Astrocyte of the spinal cord (primary cell): ENCODE data around the gene CLDN9.

Experiments
- DNase-seq: peaks from one replicate; pipeline ENCODE4 v3.0.0; 2011; ENCODE audit warnings: low read depth, low spot score
- H3K4me3 ChIP-seq: 2 replicates; pipeline ENCODE4 v1.5.1; 2011; ENCODE audit warnings: low read depth, mild to moderate bottlenecking, low read length, moderate library complexity
- in situ Hi-C: cut with HindIII; loops from 2 replicates; pipeline ENCODE4 v1.10.0; 2017; ENCODE audit warnings: low sequenced_read_pairs
- TF ChIP-seq, protein P1 (sequence below): IDR thresholded peaks from 2 replicates; pipeline ENCODE4 v1.5.1; 2012; ENCODE audit warnings: low read depth, mild to moderate bottlenecking, low read length, inconsistent platforms

Gene CLDN9

DNA sequence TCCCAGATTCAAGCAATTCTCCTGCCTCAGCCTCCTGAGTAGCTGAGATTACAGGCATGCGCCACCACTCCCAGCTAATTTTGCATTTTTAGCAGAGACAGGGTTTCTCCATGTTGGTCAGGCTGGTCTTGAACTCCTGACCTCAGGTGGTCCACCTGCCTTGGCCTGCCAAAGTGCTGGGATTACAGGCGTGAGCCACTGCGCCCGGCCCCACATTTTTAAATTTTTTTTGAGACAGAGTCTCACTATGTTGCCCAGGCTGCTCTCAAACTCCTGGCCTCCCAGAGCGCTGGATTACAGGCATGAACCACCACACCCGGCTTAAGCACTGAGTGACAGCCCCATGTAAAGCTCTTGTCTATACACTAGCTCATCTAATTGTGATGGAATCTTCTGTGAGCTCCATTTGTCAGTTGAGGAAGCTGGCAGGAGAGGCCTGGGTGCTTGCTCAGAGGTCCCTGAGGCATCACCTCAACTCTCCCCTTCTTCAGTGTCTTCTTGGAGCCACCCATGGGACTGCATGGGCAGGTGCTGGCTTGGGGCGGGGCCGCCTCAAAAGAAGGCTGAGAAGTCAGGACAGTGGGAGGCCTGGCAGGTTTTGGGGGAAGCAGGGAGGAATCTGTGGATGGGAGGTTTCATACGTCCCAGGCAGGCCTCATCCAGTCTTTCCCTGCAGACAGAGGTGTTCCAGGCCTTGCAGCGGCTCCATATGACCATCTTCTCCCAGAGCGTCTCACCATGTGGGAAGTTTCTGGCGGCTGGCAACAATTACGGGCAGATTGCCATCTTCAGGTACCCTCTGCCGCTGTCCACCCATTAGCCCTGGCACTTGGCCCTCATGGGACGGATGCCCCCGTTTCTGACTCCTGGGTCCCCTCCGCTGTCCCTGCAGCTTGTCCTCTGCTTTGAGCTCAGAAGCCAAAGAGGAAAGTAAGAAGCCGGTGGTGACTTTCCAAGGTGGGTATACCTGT is 12.6 kb downstream of the CLDN9 start:
- no peak overlapping the region for H3K4me3 ChIP-seq
- in situ Hi-C loops, result no loop called here
- no peak for DNase-seq
- TF ChIP-seq, protein P1, sequence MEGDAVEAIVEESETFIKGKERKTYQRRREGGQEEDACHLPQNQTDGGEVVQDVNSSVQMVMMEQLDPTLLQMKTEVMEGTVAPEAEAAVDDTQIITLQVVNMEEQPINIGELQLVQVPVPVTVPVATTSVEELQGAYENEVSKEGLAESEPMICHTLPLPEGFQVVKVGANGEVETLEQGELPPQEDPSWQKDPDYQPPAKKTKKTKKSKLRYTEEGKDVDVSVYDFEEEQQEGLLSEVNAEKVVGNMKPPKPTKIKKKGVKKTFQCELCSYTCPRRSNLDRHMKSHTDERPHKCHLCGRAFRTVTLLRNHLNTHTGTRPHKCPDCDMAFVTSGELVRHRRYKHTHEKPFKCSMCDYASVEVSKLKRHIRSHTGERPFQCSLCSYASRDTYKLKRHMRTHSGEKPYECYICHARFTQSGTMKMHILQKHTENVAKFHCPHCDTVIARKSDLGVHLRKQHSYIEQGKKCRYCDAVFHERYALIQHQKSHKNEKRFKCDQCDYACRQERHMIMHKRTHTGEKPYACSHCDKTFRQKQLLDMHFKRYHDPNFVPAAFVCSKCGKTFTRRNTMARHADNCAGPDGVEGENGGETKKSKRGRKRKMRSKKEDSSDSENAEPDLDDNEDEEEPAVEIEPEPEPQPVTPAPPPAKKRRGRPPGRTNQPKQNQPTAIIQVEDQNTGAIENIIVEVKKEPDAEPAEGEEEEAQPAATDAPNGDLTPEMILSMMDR, result no peak

DNA sequence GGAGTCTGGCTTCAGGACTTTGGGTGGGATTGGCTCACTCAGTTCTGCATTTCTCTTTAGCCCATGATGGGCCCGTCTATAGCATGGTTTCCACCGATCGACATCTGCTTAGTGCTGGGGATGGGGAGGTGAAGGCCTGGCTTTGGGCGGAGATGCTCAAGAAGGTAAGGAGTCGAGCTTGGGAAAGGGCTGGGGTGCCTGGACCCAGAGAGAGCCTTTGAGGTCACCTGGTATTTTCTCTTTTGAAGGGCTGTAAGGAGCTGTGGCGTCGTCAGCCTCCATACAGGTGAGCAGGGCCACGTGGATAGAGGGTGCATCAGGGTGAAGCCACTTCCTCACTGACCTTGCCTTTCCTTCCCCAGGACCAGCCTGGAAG is 13.3 kb downstream of the CLDN9 start:
- in situ Hi-C loops, result no loop called here
- no peak overlapping the region for H3K4me3 ChIP-seq
- TF ChIP-seq, protein P1, result no peak
- DNase-seq, result no peak

DNA sequence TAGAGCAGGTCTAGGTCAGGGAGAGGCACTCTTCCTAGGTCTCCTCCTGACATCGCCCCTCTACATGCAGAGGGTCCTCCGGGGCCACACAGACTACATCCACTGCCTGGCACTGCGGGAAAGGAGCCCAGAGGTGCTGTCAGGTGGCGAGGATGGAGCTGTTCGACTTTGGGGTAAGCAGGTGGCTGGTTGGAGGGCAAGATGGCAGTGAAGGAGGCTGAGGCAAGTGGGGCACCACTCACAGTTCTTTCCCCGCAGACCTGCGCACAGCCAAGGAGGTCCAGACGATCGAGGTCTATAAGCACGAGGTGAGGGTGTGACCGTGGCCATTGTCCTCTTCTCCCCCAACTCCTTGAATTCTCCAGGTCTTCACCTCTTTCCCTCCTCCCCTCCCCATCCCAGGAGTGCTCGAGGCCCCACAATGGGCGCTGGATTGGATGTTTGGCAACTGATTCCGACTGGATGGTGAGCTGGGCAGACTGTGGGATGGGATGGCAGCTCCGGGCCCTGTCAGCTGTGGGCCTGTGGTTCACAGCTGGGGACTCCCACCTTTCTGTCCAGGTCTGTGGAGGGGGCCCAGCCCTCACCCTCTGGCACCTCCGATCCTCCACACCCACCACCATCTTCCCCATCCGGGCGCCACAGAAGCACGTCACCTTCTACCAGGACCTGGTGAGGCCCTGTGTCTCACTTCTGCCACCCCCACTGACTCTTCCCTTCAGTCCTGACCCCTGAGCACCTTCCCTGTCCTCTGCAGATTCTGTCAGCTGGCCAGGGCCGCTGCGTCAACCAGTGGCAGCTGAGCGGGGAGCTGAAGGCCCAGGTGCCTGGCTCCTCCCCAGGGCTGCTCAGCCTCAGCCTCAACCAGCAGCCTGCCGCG is 14.1 kb downstream of the CLDN9 start:
- TF ChIP-seq, protein P1, result no peak
- H3K4me3 ChIP-seq, result no peak overlapping the region
- in situ Hi-C loops, result no loop called here
- no peak for DNase-seq

DNA sequence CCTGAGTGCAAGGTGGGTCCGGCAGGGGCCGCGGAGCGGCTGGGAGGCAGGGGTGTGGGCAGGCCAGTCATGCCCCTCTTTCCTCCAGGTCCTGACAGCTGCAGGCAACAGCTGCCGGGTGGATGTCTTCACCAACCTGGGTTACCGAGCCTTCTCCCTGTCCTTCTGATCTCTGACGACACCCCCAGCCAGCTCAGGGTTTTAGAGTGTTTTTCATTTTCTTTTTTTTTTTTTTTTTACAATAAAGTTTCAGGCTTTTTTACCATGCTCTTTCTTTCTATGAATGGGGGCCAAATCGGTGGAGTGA is 14.7 kb downstream of the CLDN9 start:
- DNase-seq, result no peak
- TF ChIP-seq, protein P1, result no peak
- in situ Hi-C loops, result no loop called here
- H3K4me3 ChIP-seq, result no peak overlapping the region

DNA sequence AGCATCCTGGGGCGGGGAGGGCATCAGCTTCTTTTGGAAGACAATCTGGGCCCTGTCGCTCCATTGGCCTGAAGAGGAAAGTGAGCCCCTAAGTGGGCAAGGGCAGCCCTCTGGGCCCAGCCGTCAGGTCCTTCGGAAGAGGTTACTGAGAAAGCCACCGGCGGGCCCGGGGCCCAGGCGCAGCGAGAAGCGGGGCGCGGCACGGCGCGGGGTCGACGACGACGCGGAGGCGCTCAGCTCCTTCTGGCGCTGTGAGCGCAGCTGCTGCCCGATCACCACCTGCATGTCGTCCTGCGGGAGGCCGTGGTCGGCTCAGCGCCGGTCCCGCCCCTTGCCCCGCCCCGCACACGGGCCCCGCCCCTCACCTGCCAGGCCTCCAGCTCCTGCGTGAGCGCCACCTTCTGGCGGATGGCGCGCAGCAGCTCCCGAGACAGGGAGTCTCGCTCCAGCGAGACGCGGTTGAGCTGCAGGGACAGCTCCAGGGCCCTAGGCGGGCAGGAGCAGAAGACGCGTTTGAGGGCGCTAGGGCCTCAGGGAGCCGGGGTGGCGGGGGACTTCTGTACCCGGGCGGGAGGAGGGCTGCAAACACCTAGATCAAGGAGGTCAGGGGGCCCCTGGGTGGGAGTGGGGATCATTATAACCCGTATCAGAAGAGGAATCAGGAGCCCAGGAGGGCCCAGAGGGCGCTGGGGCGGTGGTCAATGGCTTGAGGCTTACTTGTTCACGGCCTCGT is 15.4 kb downstream of the CLDN9 start:
- peak; percentile 74 for DNase-seq
- TF ChIP-seq, protein P1, result peak; percentile 85
- no peak overlapping the region for H3K4me3 ChIP-seq
- in situ Hi-C loops, result no loop called here

DNA sequence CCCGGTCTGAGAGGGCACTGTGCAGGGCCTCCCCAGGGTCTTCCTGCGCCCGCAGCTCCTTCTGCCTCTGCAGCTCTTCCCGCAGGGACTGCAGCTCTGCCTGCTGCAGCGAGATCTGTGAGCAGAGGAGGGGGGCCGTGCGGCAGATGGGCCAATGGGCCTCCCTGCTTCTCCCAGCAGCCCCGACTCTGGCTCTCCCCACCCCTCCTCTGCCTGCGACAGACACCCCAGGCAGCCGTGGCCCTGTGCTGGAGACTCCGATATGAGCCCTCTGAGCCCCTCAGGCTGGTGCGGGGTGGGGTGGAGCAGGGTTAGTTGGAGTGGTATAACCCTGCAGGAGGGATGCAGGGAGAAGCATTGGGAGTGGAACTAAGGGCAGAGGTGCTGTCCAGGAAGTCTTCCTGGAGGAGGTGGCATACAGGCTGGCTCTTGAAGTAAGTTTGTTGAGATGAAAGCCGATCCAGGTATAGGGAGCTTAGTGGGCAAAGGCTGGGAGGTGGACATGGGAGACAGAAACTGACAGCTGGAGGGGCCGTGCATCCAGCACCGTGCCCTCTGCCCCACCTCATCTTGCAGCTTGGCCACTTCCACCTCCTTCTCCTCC is 16.1 kb downstream of the CLDN9 start:
- in situ Hi-C loops, result no loop called here
- no peak overlapping the region for H3K4me3 ChIP-seq
- TF ChIP-seq, protein P1, result no peak
- no peak for DNase-seq
